DLD1 (cell line): ENCODE results near the gene AMOT.

ENCODE experiments used
- in situ Hi-C: cut with HindIII; loops from 2 replicates; pipeline ENCODE4 v1.10.0; 2017; ENCODE audit warnings: low sequenced_read_pairs

The AMOT gene

DNA sequence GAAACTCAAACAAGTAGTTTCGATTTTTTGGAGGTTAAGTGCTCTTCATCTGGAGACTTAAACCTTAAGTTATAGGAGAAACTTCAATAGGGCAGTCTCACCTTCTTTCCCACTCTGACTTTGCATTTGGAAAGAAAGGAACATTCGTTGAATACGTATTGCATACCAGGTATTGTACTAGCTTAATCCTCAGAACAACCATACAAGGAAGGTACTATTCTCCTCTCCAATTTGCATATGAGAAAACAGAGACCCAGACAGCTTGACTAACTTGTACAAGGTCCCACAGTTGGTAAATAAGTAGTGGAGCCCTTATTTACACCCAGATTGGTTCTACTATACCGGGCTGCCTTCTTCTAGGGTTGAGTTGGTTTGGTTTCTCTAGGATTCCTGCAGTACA is 32.6 kb downstream of the AMOT start:
- in situ Hi-C loops = no loop called here

- in situ Hi-C loops = no loop called here
Observed at GRCh38 chrX:112803060-112803459, 37.6 kb downstream of the AMOT start.

DNA sequence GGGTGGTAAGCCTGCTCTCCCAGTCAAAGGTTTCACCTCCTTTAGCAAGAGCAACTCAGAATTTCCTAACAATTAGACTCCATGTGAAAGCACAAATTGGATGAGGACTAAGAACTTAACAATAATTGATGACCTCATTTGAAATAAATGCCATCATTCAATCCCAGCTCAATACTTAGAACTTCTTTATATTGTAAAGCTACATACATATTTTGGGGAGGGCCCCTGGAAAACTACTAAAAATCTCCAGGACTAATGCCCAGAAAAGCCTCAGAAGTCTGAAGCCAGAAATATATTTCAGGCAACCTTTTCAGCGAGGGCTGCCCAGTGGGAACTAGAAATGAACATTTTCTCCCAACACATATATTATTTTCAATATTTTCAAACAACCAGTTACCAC is 38.1 kb downstream of the AMOT start:
- in situ Hi-C loops = no loop called here

DNA sequence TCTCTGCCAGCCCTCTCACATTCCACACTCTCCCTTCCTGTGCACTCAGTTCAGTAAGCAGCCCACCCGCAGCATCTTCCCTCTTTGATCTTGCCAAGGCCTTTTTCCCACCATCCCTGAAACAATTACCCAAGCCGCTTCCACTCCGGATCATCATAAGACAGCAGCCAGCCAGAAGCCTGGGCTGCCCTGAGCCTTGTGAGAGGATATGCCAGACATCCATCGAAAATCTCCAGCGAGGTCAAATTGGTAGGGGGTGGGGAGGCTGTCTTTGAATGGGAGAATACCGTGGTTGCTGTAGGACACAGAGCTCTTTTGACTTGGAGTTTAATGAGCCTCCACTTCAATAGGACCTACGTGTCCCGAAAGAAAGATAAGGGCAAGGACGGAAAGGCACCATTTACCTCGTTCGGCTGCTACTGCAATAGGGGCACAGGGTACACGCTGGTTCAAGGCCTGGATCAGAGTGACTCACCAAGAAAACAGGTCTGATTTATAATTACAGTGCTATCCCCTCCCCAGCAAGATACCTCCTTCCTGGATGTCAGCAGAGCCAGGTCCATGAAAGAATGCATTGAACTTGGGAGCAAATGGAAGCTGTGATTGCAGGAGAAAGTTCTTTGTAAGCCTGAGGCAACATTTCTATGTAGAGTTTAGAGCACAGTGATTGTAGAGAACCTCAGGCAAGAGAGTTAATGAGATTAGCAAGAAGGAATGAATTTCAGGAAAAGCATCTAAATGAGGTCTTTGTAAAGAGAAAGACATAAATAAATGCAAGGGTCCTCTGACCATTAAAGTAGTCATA is 39.5 kb downstream of the AMOT start:
- in situ Hi-C loops = no loop called here

GRCh38 chrX:112799425-112799824 is 41.2 kb downstream of the AMOT start:
- in situ Hi-C loops = no loop called here

DNA sequence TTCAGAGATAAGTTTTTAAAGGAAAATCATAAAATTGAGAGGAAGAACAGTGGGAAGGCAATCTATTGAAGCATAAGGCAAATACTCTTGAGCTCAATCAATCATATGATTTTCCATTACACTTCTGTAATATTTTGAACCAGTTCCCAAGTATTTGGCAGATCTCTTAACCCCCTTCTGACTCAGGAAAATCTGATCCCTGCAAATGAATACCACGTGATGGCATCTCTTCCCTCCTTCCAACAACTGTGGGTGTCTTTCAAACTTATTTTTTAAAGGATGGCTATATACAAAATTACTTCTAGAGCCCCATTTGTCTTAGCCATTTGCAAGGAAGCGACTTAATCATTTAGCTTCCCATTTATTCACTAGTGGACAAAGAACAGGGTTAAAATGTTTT is 41.9 kb downstream of the AMOT start:
- in situ Hi-C loops = no loop called here

DNA sequence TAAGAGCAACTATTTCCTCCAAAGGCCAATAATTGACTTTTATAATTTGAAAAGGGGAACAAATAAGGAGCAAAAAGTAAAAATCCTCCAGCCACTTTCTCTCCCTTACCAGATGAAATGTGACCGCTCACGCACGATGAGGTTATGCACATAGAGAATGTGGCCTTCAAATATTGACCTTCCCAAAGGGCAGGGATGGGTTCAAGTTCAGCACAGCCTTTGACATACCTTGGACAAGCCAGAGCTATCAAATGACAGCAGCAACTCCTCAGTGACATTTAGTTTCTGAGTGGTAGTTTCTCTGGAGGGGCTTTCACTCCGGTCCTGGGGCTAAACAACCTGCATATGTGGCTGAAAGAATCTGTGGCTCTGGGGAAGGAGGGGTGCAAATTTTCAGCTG is 50.7 kb downstream of the AMOT start:
- in situ Hi-C loops = no loop called here

- in situ Hi-C loops = no loop called here
Observed at GRCh38 chrX:112786076-112786475, 54.6 kb downstream of the AMOT start.

DNA sequence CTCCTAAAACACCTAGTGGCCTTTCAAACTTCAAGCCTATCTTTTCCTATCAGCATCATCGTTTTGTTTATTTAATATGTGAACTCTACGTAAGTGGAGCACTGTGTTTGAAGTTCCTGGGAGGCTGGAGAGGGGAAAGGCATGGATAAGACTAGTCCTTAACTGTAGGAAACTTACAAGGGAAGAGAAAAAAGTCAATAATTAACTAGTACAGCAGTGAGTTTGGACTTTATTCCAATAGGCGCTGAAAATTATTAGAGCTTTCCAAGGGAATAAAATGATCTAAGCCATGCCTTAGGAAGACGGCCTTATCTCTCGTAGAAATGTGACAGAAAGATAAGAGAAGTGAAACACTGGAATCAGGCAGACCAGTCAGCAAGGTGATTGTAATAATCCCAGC is 55.3 kb downstream of the AMOT start:
- in situ Hi-C loops = no loop called here

- in situ Hi-C loops = no loop called here
Observed at GRCh38 chrX:112784692-112785091, 55.9 kb downstream of the AMOT start.

GRCh38 chrX:112779139-112779538 is 61.5 kb downstream of the AMOT start:
- in situ Hi-C loops = no loop called here

GRCh38 chrX:112774651-112775293 is 65.9 kb downstream of the AMOT start:
- in situ Hi-C loops = no loop called here

DNA sequence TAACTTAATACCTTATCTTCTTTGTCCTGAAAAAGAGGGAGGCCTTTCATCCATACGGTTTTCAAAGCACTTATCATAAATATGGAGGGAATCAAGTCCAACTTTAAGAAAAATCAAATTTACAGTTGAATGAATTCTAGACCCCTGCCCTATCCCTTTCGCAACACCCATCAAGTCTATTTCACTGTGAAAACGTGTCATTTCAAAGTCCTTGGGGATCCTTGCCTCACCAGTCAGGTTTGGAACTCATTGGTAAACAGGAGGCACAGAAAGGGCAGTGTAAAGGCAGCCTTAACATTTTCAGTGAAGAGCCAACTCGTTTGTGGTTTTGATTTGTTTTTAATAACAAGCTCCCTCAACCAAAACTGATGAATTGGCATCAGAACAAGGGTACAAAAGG is 66.5 kb downstream of the AMOT start:
- in situ Hi-C loops = no loop called here

GRCh38 chrX:112769034-112769433 is 71.6 kb downstream of the AMOT start:
- in situ Hi-C loops = no loop called here

GRCh38 chrX:112768563-112768962 is 72.1 kb downstream of the AMOT start:
- in situ Hi-C loops = no loop called here

DNA sequence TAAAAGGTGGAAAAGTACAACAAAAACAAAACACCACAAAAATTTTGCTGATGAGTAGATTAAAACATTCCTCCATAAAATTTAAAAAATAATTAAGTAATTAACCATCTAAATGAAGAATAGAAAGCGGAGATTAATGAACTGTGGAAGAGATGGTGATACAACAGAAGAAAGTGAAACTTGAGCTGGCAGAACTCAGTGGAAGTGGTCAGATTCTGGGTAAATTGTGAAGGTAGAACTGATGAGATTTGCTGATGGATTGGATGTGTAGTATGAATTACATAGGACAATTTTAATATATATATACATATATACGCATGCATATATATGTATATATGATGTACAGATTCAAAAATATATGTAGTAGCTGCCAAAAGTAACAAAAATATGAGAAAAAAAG is 73.9 kb downstream of the AMOT start:
- in situ Hi-C loops = no loop called here

- in situ Hi-C loops = no loop called here
Observed at GRCh38 chrX:112761242-112762207, 79.1 kb downstream of the AMOT start.

- in situ Hi-C loops = no loop called here
Observed at GRCh38 chrX:112760697-112761096, 79.9 kb downstream of the AMOT start.

DNA sequence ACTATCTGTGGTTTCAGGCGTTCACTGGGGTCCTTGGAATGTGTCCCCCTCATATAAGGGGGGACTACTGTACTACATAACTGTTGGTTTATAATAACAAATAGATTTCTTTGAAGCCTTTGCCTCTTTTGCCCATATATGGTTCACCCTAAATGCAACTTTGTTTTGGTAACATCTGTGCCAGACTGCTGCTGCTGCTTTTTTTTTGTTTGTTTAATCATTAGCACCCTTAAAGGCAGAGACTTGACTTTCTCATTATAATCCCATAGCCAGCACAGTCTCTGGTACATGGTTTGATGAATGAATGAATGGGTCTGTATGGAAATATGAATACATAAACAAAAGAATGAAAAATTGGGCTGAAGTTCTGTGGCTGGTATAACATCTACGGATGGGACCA is 80.7 kb downstream of the AMOT start:
- in situ Hi-C loops = no loop called here

DNA sequence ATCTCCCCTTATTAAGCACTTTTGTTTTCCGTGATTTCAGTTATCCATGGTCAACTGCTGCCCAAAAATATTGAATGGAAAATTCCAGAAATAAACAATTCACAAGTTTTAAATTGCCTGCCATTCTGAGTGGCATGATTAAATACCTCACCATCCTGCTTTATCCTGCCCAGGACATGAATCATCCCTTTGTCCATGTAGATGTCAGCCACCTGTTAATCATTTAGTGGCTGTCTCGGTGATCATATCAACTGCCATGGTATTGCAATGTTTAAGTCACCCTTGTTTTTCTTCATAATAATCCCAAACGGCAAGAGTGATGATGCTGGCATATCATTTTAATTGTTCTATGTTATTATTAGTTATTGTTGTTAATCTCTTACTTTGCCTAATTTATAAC is 81.1 kb downstream of the AMOT start:
- in situ Hi-C loops = no loop called here

DNA sequence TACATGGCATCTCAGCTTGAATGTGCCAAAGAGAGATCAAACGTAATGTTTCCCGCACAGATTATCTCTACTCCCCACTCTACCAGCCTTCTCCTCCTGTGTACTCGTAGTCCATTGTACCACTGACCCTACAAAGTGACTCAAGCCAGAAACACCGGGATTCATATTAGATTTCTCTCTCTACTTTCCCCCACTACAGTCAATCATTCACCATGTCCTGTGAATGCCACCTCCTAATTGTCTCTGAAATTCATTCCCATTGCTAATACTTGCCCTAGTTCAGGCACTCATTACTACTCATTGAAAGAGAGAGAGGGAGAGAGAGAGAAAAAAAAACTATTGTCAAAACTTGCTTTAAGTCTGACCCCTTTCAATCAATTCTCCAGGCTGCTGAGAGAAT is 82.7 kb downstream of the AMOT start:
- in situ Hi-C loops = no loop called here

DNA sequence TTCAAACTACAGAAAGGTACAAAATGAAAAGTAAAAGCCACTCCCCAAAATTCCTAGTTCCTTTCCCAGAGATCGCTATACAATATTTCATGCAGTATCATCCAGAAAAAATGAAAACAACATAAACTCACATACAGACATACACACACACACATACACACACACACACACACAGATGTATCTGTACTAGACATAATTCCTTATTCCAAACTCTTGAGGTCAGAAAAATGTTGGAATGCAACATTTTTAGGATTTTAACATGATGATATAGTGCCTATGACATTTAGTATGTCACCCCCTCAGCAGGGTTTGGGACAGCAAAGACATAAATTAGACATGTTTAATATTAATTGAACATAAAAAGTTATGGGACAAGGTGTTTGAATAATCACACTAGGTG is 87.5 kb downstream of the AMOT start:
- in situ Hi-C loops = no loop called here
